ENCODE measurements around the gene STXBP3. TPM values are rescaled to one million over a fixed set of nuclear protein-coding genes. Genes with fewer than 3 reads are reported as not detected.
A peak's percentile ranks its signal among the peaks of the same experiment; 100 is the strongest.

STXBP3 gene
- total RNA-seq (2016; rRNA removed; fragmentation: Illumina TruSeq; extraction: Trizol) (20.8 and 31.6 TPM in 2 replicates), polyA plus RNA-seq (2011; rRNA removed) (11.2 and 13.0 TPM in 2 replicates), polyA minus RNA-seq (2011; rRNA and poly(A)+ RNA removed; ENCODE audit: low replicate concordance) (4.5 and 11.2 TPM in 2 replicates), Bru-seq, nascent RNA (percentile 73 among the genes with signal in this experiment), BruChase-seq, experiment 1, labeled RNA remaining after a 6-hour chase (percentile 68 among the genes with signal in this experiment), BruChase-seq, experiment 2, labeled RNA remaining after a 2-hour chase (percentile 69 among the genes with signal in this experiment)
- 2.4 and 2.8 TPM in 2 replicates for total RNA-seq (2016; cell fraction: cytosol; rRNA removed; fragmentation: Illumina TruSeq; extraction: Trizol; ENCODE audit: low read depth)
- 24.7 and 30.2 TPM in 2 replicates for total RNA-seq (2016; cell fraction: insoluble cytoplasmic fraction; rRNA removed; fragmentation: Illumina TruSeq; extraction: Trizol)
- total RNA-seq (2016; cell fraction: membrane; rRNA removed; fragmentation: Illumina TruSeq; extraction: Trizol) = 4.7 and 7.3 TPM in 2 replicates
- total RNA-seq (2016; cell fraction: nucleus; rRNA removed; fragmentation: Illumina TruSeq; extraction: Trizol) = 25.5 and 31.7 TPM in 2 replicates
- polyA plus RNA-seq (2011; cell fraction: cytosol; rRNA removed) = 3.6 and 7.5 TPM in 2 replicates
- polyA plus RNA-seq (2011; cell fraction: nucleus; rRNA removed) = 5.4 and 9.0 TPM in 2 replicates
- polyA plus RNA-seq (2012) = 18.2 and 24.4 TPM in 2 replicates
- polyA plus RNA-seq (2016; cell fraction: cytosol; fragmentation: Illumina TruSeq; extraction: Trizol; ENCODE audit: low read depth) = 0.51 and 0.74 TPM in 2 replicates
- 26.4 and 31.6 TPM in 2 replicates for polyA plus RNA-seq (2016; cell fraction: insoluble cytoplasmic fraction; fragmentation: Illumina TruSeq; extraction: Trizol; ENCODE audit: low read depth)
- 1.9 and 2.1 TPM in 2 replicates for polyA plus RNA-seq (2016; cell fraction: membrane; fragmentation: Illumina TruSeq; extraction: Trizol; ENCODE audit: low read depth)
- polyA plus RNA-seq (2016; cell fraction: nucleus; fragmentation: Illumina TruSeq; extraction: Trizol; ENCODE audit: insufficient read depth, low read depth) = 30.6 and 30.8 TPM in 2 replicates
- polyA minus RNA-seq (2011; cell fraction: cytosol; rRNA and poly(A)+ RNA removed) = 10.1 and 13.0 TPM in 2 replicates
- polyA minus RNA-seq (2011; cell fraction: nucleus; rRNA and poly(A)+ RNA removed) = 53.0 and 78.4 TPM in 2 replicates
- long read RNA-seq, experiment 1, transcript STXBP3-201 (19 exons, 2,478 nt) = major isoform, 20 of 30 reads
- long read RNA-seq, experiment 1, partial matches to known transcripts = 4 of 30 reads
- long read RNA-seq, experiment 1, other reads (novel, unspliced or antisense) = 6 of 30 reads
- long read RNA-seq, experiment 2, partial matches to known transcripts = 13 of 15 reads
- long read RNA-seq, experiment 2, other reads (novel, unspliced or antisense) = 2 of 15 reads

- H2AFZ ChIP-seq (ENCODE audit: low read length) = peak within 1 kb of the TSS; percentile 60
- H3K36me3 ChIP-seq (replicated peaks in 1 of 2; ENCODE audit: control insufficient read depth in 1 of 2, insufficient read depth in 2 of 2, low read length in 2 of 2) = no peaks in the 10 kb centered on the region; a peak in 1 of 5 replicates
- H3K9me3 ChIP-seq (ENCODE audit: low read length) = no peaks in the 10 kb centered on the region
- intact Hi-C loops (cut with micrococcal nuclease; ENCODE audit: unreplicated experiment) (loop anchor here (1.0 kb wide), 1 partner anchor 53 kb away; no protein-coding TSS in a partner anchor), in situ Hi-C loops (cut with HindIII; ENCODE audit: extremely low pct_ligation_motif_present, low pct_unique_long_range_greater_than_20kb) (no loop called here)
- DNase-seq (ENCODE audit: low spot score) = peak; percentile 91
- H3K79me2 ChIP-seq (ENCODE audit: insufficient read depth, low read length) = peaks cover 8% of the 10 kb centered on the region
- H3K9ac ChIP-seq (ENCODE audit: insufficient read depth, low read depth, low read length) = peak within 1 kb of the TSS; percentile 94
- FAIRE-seq = peak; percentile 93
- H4K20me1 ChIP-seq (ENCODE audit: insufficient read depth, low read length) = no peaks in the 10 kb centered on the region
- peak within 1 kb of the TSS; percentile 91 for H3K27ac ChIP-seq (ENCODE audit: extremely low read length, insufficient read depth, low read length)
- peaks cover 0 to 11% of the 10 kb centered on the region in 2 experiments; a peak in 1 of 5 replicates for H3K27me3 ChIP-seq (ENCODE audit: control insufficient read depth in 1 of 2, insufficient read depth in 2 of 2, low read length in 2 of 2)
- peak within 1 kb of the TSS; percentile 80 to 99 (median 90) for H3K4me3 ChIP-seq (replicated peaks in 1 of 3; ENCODE audit: insufficient read depth in 1 of 3, low read depth in 2 of 3, low read length in 3 of 3)
- WGBS (ENCODE audit: low lambda C conversion rate) = 0% methylated on average over 19 of the region's 75 CpGs
- CTCF ChIA-PET (ENCODE audit: low intra/inter-chr PET ratio, low total read pairs) = no interaction called here
- POLR2A ChIA-PET = interaction anchor here (0.7 to 1.0 kb wide), 3 partner anchors 12 to 296 kb away, joined by 3 to 9 read pairs (median 3); partner anchors contain the start of genes PRPF38B and WDR47
- peak within 1 kb of the TSS; percentile 77 for H3K4me2 ChIP-seq (ENCODE audit: low read depth, low read length)
- TSS peak; percentile 88 for BruUV-seq (replicated peaks)
- peaks cover 14% of the 10 kb centered on the region for H3K4me1 ChIP-seq (ENCODE audit: insufficient read depth, low read length)
- peak; percentile 93 for ATAC-seq
- TF ChIP-seq ZNF44 (CRISPR knock-in tag; IDR thresholded peaks at IDR 0.05) (peak; percentile 36; the same call in 1 of the 2 replicates), PHF5A (CRISPR knock-in tag; IDR thresholded peaks at IDR 0.05; ENCODE audit: low read depth, unreplicated experiment) (peak; percentile 29), RBFOX2 (IDR thresholded peaks at IDR 0.05; ENCODE audit: low read depth, low read length) (peak; percentile 93), ADNP (CRISPR knock-in tag; IDR thresholded peaks at IDR 0.05) (no peak), IRF2 (CRISPR knock-in tag; IDR thresholded peaks at IDR 0.05) (peak; percentile 88), ZNF678 (CRISPR knock-in tag; IDR thresholded peaks at IDR 0.05) (0 out of 2 replicates have a peak, but pooled peaks have one; percentile 33), CHD2 (IDR thresholded peaks at IDR 0.05; ENCODE audit: low read depth, low read length) (no peak), BHLHE40 (IDR thresholded peaks at IDR 0.05; ENCODE audit: low read length) (no peak), JUN (CRISPR knock-in tag; IDR thresholded peaks at IDR 0.05) (0 out of 2 replicates have a peak, but pooled peaks have one; percentile 10), ZBTB14 (CRISPR knock-in tag; IDR thresholded peaks at IDR 0.05) (peak; percentile 46; the same call in 1 of the 2 replicates), ZNF263 (CRISPR knock-in tag; IDR thresholded peaks at IDR 0.05) (0 out of 2 replicates have a peak, but pooled peaks have one; percentile 19), ZNF512B (CRISPR knock-in tag; IDR thresholded peaks at IDR 0.05; ENCODE audit: borderline replicate concordance) (no peak), ZNF501 (CRISPR knock-in tag; IDR thresholded peaks at IDR 0.05) (peak; percentile 77)
Observed at GRCh38 chr1:108746382-108747170, at the start of gene STXBP3. Gene STXBP3, plus strand, starts transcription at chr1:108746674. Its CDS starts 64 bp downstream, at chr1:108746738.
